ENCODE results near the gene DLEC1.

The DLEC1 gene

DNA sequence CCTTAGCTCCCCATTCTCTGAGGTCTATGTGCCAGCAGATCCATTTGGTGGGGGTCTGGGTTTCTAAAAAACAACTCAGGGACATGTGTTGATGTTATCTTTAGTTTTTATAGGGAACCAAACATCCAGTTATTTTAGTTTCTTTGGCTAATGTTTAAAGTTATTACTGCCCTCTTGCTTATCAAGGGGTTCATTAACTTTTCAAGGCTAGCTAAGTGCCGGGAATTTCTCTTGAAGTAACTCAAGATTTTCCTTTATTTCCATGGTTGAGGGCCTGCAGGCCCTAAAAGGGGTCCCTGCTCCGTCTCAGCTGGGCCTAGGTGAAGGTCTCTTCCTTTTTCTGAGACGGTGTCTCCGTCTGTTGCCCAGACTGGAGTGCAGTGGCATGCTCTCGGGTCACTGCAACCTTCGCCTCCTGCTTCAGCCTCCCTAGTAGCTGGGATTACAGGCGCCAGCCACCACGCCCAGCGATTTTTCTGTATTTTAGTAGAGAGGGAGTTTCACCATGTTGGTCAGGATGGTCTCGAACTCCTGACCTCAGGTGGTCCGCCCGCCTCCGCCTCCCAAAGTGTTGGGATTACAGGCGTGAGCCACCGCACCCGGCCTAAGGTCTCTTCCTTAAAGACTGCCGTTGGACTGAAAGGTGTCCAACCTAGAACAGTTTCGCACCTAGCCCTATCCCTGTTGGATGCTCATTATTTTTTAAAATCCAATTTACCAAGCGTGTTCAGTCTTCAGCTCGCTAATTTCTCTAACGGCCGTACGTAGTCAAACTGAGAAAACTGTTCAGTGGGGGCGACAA, 125.0 kb downstream of the DLEC1 start:
- TF ChIP-seq SUZ12 (IDR thresholded peaks at IDR 0.05; ENCODE audit: extremely low read depth, insufficient read depth, insufficient read length) (no peak), YY1 (IDR thresholded peaks at IDR 0.05; ENCODE audit: insufficient read depth, insufficient read length) (no peak), ZNF274 (IDR thresholded peaks at IDR 0.05; ENCODE audit: low read depth, low read length) (no peak)
- H3K9ac ChIP-seq (ENCODE audit: insufficient read length, low read depth), result peak overlapping the region; percentile 84
- no peak for DNase-seq (ENCODE audit: low read depth, low spot score)

GRCh38 chr3:38164643-38164951, 125.6 kb downstream of the DLEC1 start:
- Histone ChIP-seq H3K9me3 (ENCODE audit: insufficient read depth, low read length) (no peaks in the 10 kb centered on the region; the same call in 1 of the 2 replicates), H3K27me3 (ENCODE audit: insufficient read depth, insufficient read length) (no peaks in the 10 kb centered on the region), H3K36me3 (ENCODE audit: insufficient read depth, insufficient read length, low read length) (peaks cover 6% of the 10 kb centered on the region), H3K9ac (ENCODE audit: insufficient read length, low read depth) (peak overlapping the region; percentile 84), H3K4me3 (ENCODE audit: insufficient read length, low read depth) (peak overlapping the region; percentile 85), H3K4me1 (ENCODE audit: insufficient read depth, insufficient read length) (no peaks in the 10 kb centered on the region)
- DNase-seq (ENCODE audit: low read depth, low spot score), result no peak
- TF ChIP-seq YY1 (IDR thresholded peaks at IDR 0.05; ENCODE audit: insufficient read depth, insufficient read length) (no peak), ZNF274 (IDR thresholded peaks at IDR 0.05; ENCODE audit: low read depth, low read length) (no peak), SUZ12 (IDR thresholded peaks at IDR 0.05; ENCODE audit: extremely low read depth, insufficient read depth, insufficient read length) (no peak)

More for the DNA sequence above, 125.0 kb downstream of the DLEC1 start:
- H3K9me3 ChIP-seq (ENCODE audit: insufficient read depth, low read length), result no peaks in the 10 kb centered on the region; the same call in 1 of the 2 replicates
- peaks cover 6% of the 10 kb centered on the region for H3K36me3 ChIP-seq (ENCODE audit: insufficient read depth, insufficient read length, low read length)
- H3K4me1 ChIP-seq (ENCODE audit: insufficient read depth, insufficient read length), result no peaks in the 10 kb centered on the region
- H3K27me3 ChIP-seq (ENCODE audit: insufficient read depth, insufficient read length), result no peaks in the 10 kb centered on the region
- H3K4me3 ChIP-seq (ENCODE audit: insufficient read length, low read depth), result peak overlapping the region; percentile 85

- H3K4me1 ChIP-seq (ENCODE audit: insufficient read depth, insufficient read length), result no peaks in the 10 kb centered on the region
- H3K9ac ChIP-seq (ENCODE audit: insufficient read length, low read depth), result peak within 1 kb of the TSS; percentile 84
- no peaks in the 10 kb centered on the region; the same call in 1 of the 2 replicates for H3K9me3 ChIP-seq (ENCODE audit: insufficient read depth, low read length)
- H3K36me3 ChIP-seq (ENCODE audit: insufficient read depth, insufficient read length, low read length), result peaks cover 6% of the 10 kb centered on the region
- TF ChIP-seq YY1 (IDR thresholded peaks at IDR 0.05; ENCODE audit: insufficient read depth, insufficient read length) (peak; percentile 98), ZNF274 (IDR thresholded peaks at IDR 0.05; ENCODE audit: low read depth, low read length) (no peak)
- DNase-seq (ENCODE audit: low read depth, low spot score), result peak; percentile 97
- peak within 1 kb of the TSS; percentile 85 for H3K4me3 ChIP-seq (ENCODE audit: insufficient read length, low read depth)
- H3K27me3 ChIP-seq (ENCODE audit: insufficient read depth, insufficient read length), result no peaks in the 10 kb centered on the region
Measured at GRCh38 chr3:38164952-38165721, 126.1 kb downstream of the DLEC1 start, which contains the start of gene OXSR1. TSS of gene OXSR1 (plus strand) at chr3:38165537. CDS start at chr3:38165877, 340 bp downstream.

DNA sequence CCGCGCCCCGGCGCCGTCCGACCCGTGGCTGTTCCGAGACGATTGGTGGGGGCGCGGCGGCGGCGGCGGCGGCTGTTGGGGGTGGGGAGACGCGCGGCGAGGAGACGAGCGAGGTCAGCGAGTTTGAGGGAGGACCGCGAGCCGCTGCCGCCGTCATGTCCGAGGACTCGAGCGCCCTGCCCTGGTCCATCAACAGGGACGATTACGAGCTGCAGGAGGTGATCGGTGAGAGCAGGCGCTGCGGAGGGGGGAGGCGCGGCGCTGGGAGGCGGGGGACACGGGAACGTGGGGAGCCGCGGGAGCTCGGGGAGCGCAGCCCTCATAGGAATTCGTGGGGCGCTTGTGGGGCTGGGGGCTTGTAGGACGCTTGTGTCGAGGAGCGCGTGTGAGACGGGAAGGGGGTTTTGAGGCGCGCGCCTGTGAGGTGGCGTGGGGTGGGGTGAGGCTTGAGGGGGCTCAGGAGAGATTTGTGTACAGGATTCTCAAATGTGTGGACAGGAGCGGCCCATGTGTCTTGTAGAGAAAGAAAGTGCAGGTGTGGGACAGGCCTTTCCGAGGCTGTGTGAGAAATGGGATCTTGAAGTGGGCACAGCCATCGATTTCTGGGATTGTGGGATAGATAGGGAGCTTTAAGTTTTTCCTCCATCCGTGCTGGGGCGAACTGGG, 126.8 kb downstream of the DLEC1 start:
- Histone ChIP-seq H3K4me1 (ENCODE audit: insufficient read depth, insufficient read length) (no peaks in the 10 kb centered on the region), H3K4me3 (ENCODE audit: insufficient read length, low read depth) (peak overlapping the region; percentile 85), H3K27me3 (ENCODE audit: insufficient read depth, insufficient read length) (no peaks in the 10 kb centered on the region), H3K9me3 (ENCODE audit: insufficient read depth, low read length) (no peaks in the 10 kb centered on the region; the same call in 1 of the 2 replicates), H3K36me3 (ENCODE audit: insufficient read depth, insufficient read length, low read length) (peaks cover 6% of the 10 kb centered on the region), H3K9ac (ENCODE audit: insufficient read length, low read depth) (peak overlapping the region; percentile 84)
- no peak for DNase-seq (ENCODE audit: low read depth, low spot score)
- no peak for TF ChIP-seq ZNF274 (IDR thresholded peaks at IDR 0.05; ENCODE audit: low read depth, low read length)
- TF ChIP-seq SUZ12 (IDR thresholded peaks at IDR 0.05; ENCODE audit: extremely low read depth, insufficient read depth, insufficient read length), result no peak
- no peak for TF ChIP-seq YY1 (IDR thresholded peaks at IDR 0.05; ENCODE audit: insufficient read depth, insufficient read length)

DNA sequence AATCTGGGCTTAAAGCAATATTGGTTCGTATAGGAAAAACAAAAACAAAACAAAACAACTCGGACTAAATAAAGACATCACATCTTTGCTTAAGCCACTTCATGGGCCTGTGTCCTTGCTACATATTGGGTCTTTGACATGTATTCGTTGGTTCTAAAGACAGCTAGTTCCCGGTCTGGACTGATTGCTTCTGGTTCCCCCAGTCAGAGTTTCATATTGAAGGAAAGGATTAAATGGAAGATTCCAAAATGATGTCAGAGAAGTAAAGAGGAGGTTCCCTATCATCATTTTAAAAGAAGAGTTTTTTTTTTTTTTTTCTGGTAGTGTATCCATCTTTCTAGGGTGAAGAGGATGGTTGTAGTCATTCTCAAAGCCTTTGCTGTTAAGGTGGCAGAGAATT, 128.6 kb downstream of the DLEC1 start:
- Histone ChIP-seq H3K4me1 (ENCODE audit: insufficient read depth, insufficient read length) (no peaks in the 10 kb centered on the region), H3K27me3 (ENCODE audit: insufficient read depth, insufficient read length) (no peaks in the 10 kb centered on the region), H3K4me3 (ENCODE audit: insufficient read length, low read depth) (no peak overlapping the region), H3K9me3 (ENCODE audit: insufficient read depth, low read length) (no peaks in the 10 kb centered on the region), H3K36me3 (ENCODE audit: insufficient read depth, insufficient read length, low read length) (peaks cover 6% of the 10 kb centered on the region), H3K9ac (ENCODE audit: insufficient read length, low read depth) (no peak overlapping the region)
- TF ChIP-seq SUZ12 (IDR thresholded peaks at IDR 0.05; ENCODE audit: extremely low read depth, insufficient read depth, insufficient read length) (no peak), ZNF274 (IDR thresholded peaks at IDR 0.05; ENCODE audit: low read depth, low read length) (no peak), YY1 (IDR thresholded peaks at IDR 0.05; ENCODE audit: insufficient read depth, insufficient read length) (no peak)
- no peak for DNase-seq (ENCODE audit: low read depth, low spot score)

DNA sequence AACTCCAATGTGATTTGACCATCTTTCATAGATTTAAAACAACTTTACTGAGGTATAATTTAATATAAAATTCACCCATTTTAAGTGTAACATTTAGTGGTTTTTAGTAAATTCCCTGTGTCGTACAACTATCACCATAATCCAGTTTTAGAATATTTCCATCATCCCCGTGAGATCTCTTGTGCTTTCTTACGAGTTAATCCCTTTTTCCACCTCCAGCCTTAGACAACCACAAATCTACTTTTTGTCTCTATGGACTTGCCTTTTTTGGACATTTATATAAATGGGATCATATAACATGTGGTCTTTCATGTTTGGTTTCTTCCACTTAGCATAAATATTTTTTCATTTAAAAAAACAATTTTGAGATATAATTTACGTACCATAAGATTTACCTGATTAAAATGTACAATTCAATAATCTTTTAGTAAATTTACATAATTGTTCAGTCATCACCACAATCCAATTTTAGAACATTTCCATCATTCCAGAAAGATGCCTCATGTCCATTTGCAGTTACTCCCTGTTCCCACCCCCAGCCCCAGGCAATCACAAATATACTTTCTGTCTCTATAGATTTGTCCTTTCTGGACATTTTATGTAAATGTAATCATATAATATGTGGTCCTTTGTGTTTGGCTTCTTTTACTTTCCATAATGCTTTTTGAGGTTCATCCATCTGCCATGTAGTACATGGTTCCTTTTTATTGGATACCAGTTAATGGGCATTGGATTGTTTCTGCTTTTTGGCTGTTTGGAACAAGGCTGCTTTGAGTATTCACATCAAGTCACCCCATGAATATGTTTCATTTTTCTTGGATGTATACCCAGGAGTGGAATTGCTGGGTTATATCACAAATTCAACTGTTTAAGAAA, 129.4 kb downstream of the DLEC1 start:
- Histone ChIP-seq H3K9ac (ENCODE audit: insufficient read length, low read depth) (no peak overlapping the region), H3K9me3 (ENCODE audit: insufficient read depth, low read length) (no peaks in the 10 kb centered on the region), H3K4me1 (ENCODE audit: insufficient read depth, insufficient read length) (no peaks in the 10 kb centered on the region), H3K36me3 (ENCODE audit: insufficient read depth, insufficient read length, low read length) (peaks cover 6% of the 10 kb centered on the region), H3K27me3 (ENCODE audit: insufficient read depth, insufficient read length) (no peaks in the 10 kb centered on the region), H3K4me3 (ENCODE audit: insufficient read length, low read depth) (no peak overlapping the region)
- TF ChIP-seq SUZ12 (IDR thresholded peaks at IDR 0.05; ENCODE audit: extremely low read depth, insufficient read depth, insufficient read length) (no peak), YY1 (IDR thresholded peaks at IDR 0.05; ENCODE audit: insufficient read depth, insufficient read length) (no peak), ZNF274 (IDR thresholded peaks at IDR 0.05; ENCODE audit: low read depth, low read length) (no peak)
- no peak for DNase-seq (ENCODE audit: low read depth, low spot score)

All from NT2/D1 (cell line).